Mesenchymal stem cell (in vitro differentiated cells and primary cell): ENCODE measurements around the gene CCL1.

ENCODE experiments used
- DNase-seq: peaks from one replicate; pipeline ENCODE4 v3.0.0-alpha.2; 2013
- H2AFZ ChIP-seq: one replicate; pipeline ENCODE4 v1.6.1; 2013; ENCODE audit warnings: low read depth, mild to moderate bottlenecking, control low read depth, inconsistent platforms, low read length, moderate library complexity
- H2AK5ac ChIP-seq: 2 replicates; pipeline ENCODE4 v1.6.1; 2013; ENCODE audit warnings: low read length, moderate library complexity, mild to moderate bottlenecking, inconsistent platforms; ENCODE audit not compliant: severe bottlenecking
- H2BK120ac ChIP-seq: one replicate; pipeline ENCODE4 v1.6.1; 2013; ENCODE audit warnings: low read depth, mild to moderate bottlenecking, inconsistent platforms, low read length, moderate library complexity
- H2BK12ac ChIP-seq, 2 experiments: one replicate each; pipeline ENCODE4 v1.6.1; 2013; ENCODE audit warnings: inconsistent platforms in 2 of 2, low read length in 2 of 2, mild to moderate bottlenecking in 2 of 2, moderate library complexity in 2 of 2, control low read depth in 1 of 2
- H2BK15ac ChIP-seq: one replicate; pipeline ENCODE4 v1.6.1; 2013; ENCODE audit warnings: mild to moderate bottlenecking, low read depth, inconsistent platforms; ENCODE audit not compliant: poor library complexity, severe bottlenecking
- H2BK5ac ChIP-seq: 2 replicates; pipeline ENCODE4 v1.6.1; 2013; ENCODE audit warnings: low read depth, mild to moderate bottlenecking, low read length, control low read depth, inconsistent platforms; ENCODE audit not compliant: poor library complexity, severe bottlenecking
- H3K14ac ChIP-seq, 2 experiments: one replicate each; pipeline ENCODE4 v1.6.1; 2013; ENCODE audit warnings: inconsistent platforms in 2 of 2, low read length in 2 of 2, control low read depth in 1 of 2, mild to moderate bottlenecking in 1 of 2, moderate library complexity in 1 of 2
- H3K18ac ChIP-seq, 2 experiments: one replicate each; pipeline ENCODE4 v1.6.1; 2013; ENCODE audit warnings: inconsistent platforms in 2 of 2, low read length in 2 of 2, control low read depth in 1 of 2, low read depth in 1 of 2, mild to moderate bottlenecking in 1 of 2
- H3K23ac ChIP-seq, 2 experiments: one replicate each; pipeline ENCODE4 v1.6.1; 2013; ENCODE audit warnings: inconsistent platforms in 2 of 2, low read length in 2 of 2, mild to moderate bottlenecking in 2 of 2, moderate library complexity in 2 of 2, control low read depth in 1 of 2
- H3K27ac ChIP-seq: 2 replicates; pipeline ENCODE4 v1.5.1; 2013; ENCODE audit warnings: mild to moderate bottlenecking, moderate library complexity, low read length, control low read depth, inconsistent platforms; ENCODE audit not compliant: poor library complexity, severe bottlenecking
- H3K27me3 ChIP-seq, 2 experiments: 2 replicates each; pipeline versions ENCODE4 v1.6.1 to v1.7.0; 2013; ENCODE audit warnings: low read length in 2 of 2, mild to moderate bottlenecking in 2 of 2, moderate library complexity in 2 of 2, control low read depth in 1 of 2, inconsistent platforms in 1 of 2; ENCODE audit not compliant: control insufficient read depth in 1 of 2, insufficient read depth in 1 of 2
- H3K36me3 ChIP-seq, 2 experiments: 2 replicates each; pipeline versions ENCODE4 v1.6.1 to v1.7.0; 2013; ENCODE audit warnings: low read length in 2 of 2, control low read depth in 1 of 2, inconsistent platforms in 1 of 2, low read depth in 1 of 2, mild to moderate bottlenecking in 1 of 2; ENCODE audit not compliant: insufficient read depth in 2 of 2, control insufficient read depth in 1 of 2
- H3K4ac ChIP-seq, 2 experiments: one replicate each; pipeline ENCODE4 v1.6.1; 2013; ENCODE audit warnings: inconsistent platforms in 2 of 2, low read length in 2 of 2, mild to moderate bottlenecking in 2 of 2, moderate library complexity in 2 of 2, control low read depth in 1 of 2, low read depth in 1 of 2
- H3K4me1 ChIP-seq: 2 replicates; pipeline ENCODE4 v1.6.1; 2013; ENCODE audit warnings: low read depth, low read length, control low read depth; ENCODE audit not compliant: control insufficient read depth, insufficient read depth
- H3K4me2 ChIP-seq: 2 replicates; pipeline ENCODE4 v1.6.1; 2013; ENCODE audit warnings: low read length, mild to moderate bottlenecking, inconsistent platforms; ENCODE audit not compliant: poor library complexity, severe bottlenecking
- H3K4me3 ChIP-seq, 2 experiments: 2 replicates each; pipeline versions ENCODE4 v1.5.1 to v1.7.0; 2013; ENCODE audit warnings: low read length in 2 of 2, mild to moderate bottlenecking in 2 of 2, control low read depth in 1 of 2, low read depth in 1 of 2; ENCODE audit not compliant: insufficient read depth in 1 of 2
- H3K79me1 ChIP-seq: replicated peaks from 2 replicates; pipeline ENCODE4 v1.6.1; 2013; ENCODE audit warnings: mild to moderate bottlenecking, control low read depth, low read length, inconsistent platforms; ENCODE audit not compliant: poor library complexity, severe bottlenecking
- H3K9ac ChIP-seq: 2 replicates; pipeline ENCODE4 v1.7.0; 2013; ENCODE audit warnings: mild to moderate bottlenecking, low read length, moderate library complexity
- H3K9me3 ChIP-seq: 2 replicates; pipeline ENCODE4 v1.7.0; 2013; ENCODE audit warnings: mild to moderate bottlenecking, low read length; ENCODE audit not compliant: control insufficient read depth
- H4K8ac ChIP-seq: one replicate; pipeline ENCODE4 v1.6.1; 2013; ENCODE audit warnings: inconsistent platforms, mild to moderate bottlenecking, low read length, moderate library complexity
- H4K91ac ChIP-seq: one replicate; pipeline ENCODE4 v1.6.1; 2013; ENCODE audit warnings: mild to moderate bottlenecking, low read length, inconsistent platforms
- WGBS: methylation state at CpG from one replicate; pipeline ENCODE4 v1.1.7; 2013; ENCODE audit warnings: mixed read lengths; 5-methylcytosine and 5-hydroxymethylcytosine counted together

CCL1 gene

DNA sequence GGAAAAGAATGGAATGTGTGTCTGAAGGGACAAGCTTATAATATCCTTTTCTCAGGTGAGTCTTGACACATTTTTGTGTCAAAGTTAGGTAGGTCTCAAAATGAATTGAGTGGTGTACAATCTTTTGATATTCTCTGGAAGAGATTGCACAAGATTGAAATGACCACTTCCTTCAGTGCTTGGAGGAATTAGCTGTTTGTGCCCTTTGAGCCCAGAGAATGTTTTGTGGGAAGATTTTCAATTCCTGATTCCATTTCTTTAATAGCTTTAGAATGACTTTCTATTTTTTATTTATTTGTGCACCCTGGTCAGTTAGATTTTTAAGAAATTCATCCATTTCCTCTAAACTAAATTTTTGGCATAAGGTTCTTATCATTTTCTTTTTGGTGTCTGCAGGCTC lies 8.4 kb downstream of the CCL1 start:
- Histone ChIP-seq H3K4me2 (no peak overlapping the region), H2AFZ (no peak overlapping the region), H3K9me3 (no peaks in the 10 kb centered on the region), H2BK5ac (no peak overlapping the region), H2BK120ac (no peak overlapping the region), H2BK12ac (no peak overlapping the region), H2BK15ac (no peak overlapping the region), H3K27me3 (no peaks in the 10 kb centered on the region), H4K8ac (no peak overlapping the region), H3K9ac (no peak overlapping the region), H3K23ac (no peak overlapping the region), H3K14ac (no peak overlapping the region), H2AK5ac (no peak overlapping the region), H3K27ac (no peak overlapping the region), H3K4me3 (no peak overlapping the region), H3K4ac (no peak overlapping the region), H3K79me1 (no peaks in the 10 kb centered on the region), H3K18ac (no peak overlapping the region), H4K91ac (no peak overlapping the region), H3K4me1 (no peaks in the 10 kb centered on the region), H3K36me3 (no peaks in the 10 kb centered on the region)
- no peak for DNase-seq

DNA sequence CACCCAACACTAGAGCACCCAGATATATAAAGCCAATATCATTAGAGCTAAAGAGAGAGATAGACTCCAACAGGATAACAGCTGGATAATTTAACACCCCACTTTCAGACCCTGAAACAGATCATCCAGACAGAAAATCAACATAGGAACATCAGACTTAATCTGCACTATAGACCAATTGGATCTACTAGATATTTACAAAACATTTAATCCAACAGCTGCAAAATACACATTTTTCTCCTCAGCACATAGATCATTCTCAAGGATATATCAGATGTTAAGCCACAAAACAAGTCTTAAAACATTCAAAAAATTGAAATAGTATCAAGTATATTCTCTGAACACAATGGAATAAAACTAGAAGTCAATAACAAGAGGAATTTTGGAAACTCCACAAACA lies 10.8 kb downstream of the CCL1 start:
- no peak overlapping the region for H3K14ac ChIP-seq
- H2BK5ac ChIP-seq = no peak overlapping the region
- no peaks in the 10 kb centered on the region for H3K79me1 ChIP-seq
- H3K9ac ChIP-seq = no peak overlapping the region
- no peak overlapping the region for H2BK15ac ChIP-seq
- H2BK12ac ChIP-seq = no peak overlapping the region
- no peak for DNase-seq
- H4K8ac ChIP-seq = no peak overlapping the region
- H3K27ac ChIP-seq = no peak overlapping the region
- H3K4ac ChIP-seq = no peak overlapping the region
- H3K18ac ChIP-seq = no peak overlapping the region
- no peaks in the 10 kb centered on the region for H3K9me3 ChIP-seq
- H3K27me3 ChIP-seq = peaks cover 0 to 6% of the 10 kb centered on the region in 2 experiments
- H3K4me3 ChIP-seq = no peak overlapping the region
- H2BK120ac ChIP-seq = no peak overlapping the region
- H3K4me2 ChIP-seq = no peak overlapping the region
- no peak overlapping the region for H2AK5ac ChIP-seq
- no peaks in the 10 kb centered on the region for H3K4me1 ChIP-seq
- H4K91ac ChIP-seq = no peak overlapping the region
- no peaks in the 10 kb centered on the region for H3K36me3 ChIP-seq
- no peak overlapping the region for H2AFZ ChIP-seq
- H3K23ac ChIP-seq = no peak overlapping the region

DNA sequence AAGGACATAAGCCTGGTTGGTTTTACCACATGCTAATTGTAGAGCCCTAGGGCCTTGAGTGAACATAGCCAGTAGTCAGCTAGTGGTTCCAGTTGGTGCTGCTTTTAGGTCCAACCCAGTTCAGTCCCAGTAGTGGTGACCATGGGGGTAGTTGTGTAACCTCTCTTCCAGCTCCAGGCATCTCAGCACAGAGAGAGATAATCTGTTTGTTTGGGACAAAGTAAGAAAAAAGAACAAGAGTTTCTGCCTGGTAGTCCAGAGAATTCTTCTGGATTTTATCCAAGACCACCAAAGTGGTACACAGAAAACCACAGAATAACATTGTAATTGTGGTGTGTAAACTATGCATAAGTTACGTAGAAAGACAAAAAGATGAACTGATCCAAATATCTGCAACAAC lies 11.9 kb downstream of the CCL1 start:
- Histone ChIP-seq H3K4me3 (no peak overlapping the region), H4K8ac (no peak overlapping the region), H2BK5ac (no peak overlapping the region), H3K4me1 (no peaks in the 10 kb centered on the region), H2BK12ac (no peak overlapping the region), H2AFZ (no peak overlapping the region), H3K9ac (no peak overlapping the region), H2BK15ac (no peak overlapping the region), H3K4ac (no peak overlapping the region), H2BK120ac (no peak overlapping the region), H3K36me3 (no peaks in the 10 kb centered on the region), H2AK5ac (no peak overlapping the region), H3K18ac (no peak overlapping the region), H3K4me2 (no peak overlapping the region), H3K79me1 (no peaks in the 10 kb centered on the region), H3K23ac (no peak overlapping the region), H3K14ac (no peak overlapping the region), H3K9me3 (no peaks in the 10 kb centered on the region), H3K27me3 (peaks cover 0 to 6% of the 10 kb centered on the region in 2 experiments), H3K27ac (no peak overlapping the region), H4K91ac (no peak overlapping the region)
- DNase-seq = no peak
- WGBS = no CpG with 5 or more reads among the region's 1 CpG

DNA sequence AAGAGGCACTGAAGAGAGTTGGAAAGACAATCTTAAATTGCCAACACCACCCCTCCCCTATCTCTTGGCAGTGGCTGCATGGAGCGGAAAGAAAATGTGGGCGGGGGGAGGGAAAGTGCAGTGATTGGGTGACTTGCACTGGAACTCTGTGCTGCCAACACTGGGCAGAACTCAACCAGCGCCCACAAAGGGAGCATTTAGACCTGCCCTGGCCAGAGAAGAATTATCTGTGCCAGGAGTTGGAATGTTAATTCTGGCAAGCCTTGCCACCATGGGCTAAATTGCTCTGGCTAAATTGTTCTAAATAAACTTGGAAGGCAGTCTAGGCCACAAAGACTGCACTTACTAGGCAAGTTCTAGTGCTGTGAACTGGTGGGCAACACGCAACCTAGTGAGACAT lies 13.3 kb downstream of the CCL1 start:
- Histone ChIP-seq H3K27me3 (peaks cover 0 to 6% of the 10 kb centered on the region in 2 experiments), H3K23ac (no peak overlapping the region), H2AFZ (no peak overlapping the region), H3K4ac (no peak overlapping the region), H2BK12ac (no peak overlapping the region), H4K91ac (no peak overlapping the region), H3K14ac (no peak overlapping the region), H2BK120ac (no peak overlapping the region), H2BK15ac (no peak overlapping the region), H3K4me3 (no peak overlapping the region), H3K4me1 (no peaks in the 10 kb centered on the region), H3K9me3 (no peaks in the 10 kb centered on the region), H3K9ac (no peak overlapping the region), H3K4me2 (no peak overlapping the region), H2BK5ac (no peak overlapping the region), H4K8ac (no peak overlapping the region), H3K36me3 (no peaks in the 10 kb centered on the region), H3K79me1 (no peaks in the 10 kb centered on the region), H2AK5ac (no peak overlapping the region), H3K27ac (no peak overlapping the region), H3K18ac (no peak overlapping the region)
- 78% methylated on average over 4 of the region's 4 CpGs for WGBS
- DNase-seq = no peak
